GM18511 (cell line): ENCODE measurements around the gene DLG1.

Experiments used
- ATAC-seq: cut with Tn5 transposase; IDR thresholded peaks from one replicate; pipeline ENCODE4 v1.9.1; 2021; ENCODE audit warnings: mild to moderate bottlenecking, moderate library complexity; ENCODE audit not compliant: unreplicated experiment

DLG1 gene

GRCh38 chr3:197320582-197320981 is 22.2 kb upstream of the DLG1 start:
- ATAC-seq, result no peak

GRCh38 chr3:197317250-197317963 is 19.0 kb upstream of the DLG1 start:
- no peak for ATAC-seq

GRCh38 chr3:197312431-197312830 is 14.0 kb upstream of the DLG1 start:
- ATAC-seq, result no peak

- ATAC-seq, result no peak
These were observed 13.2 kb upstream of the DLG1 start for GRCh38 chr3:197311591-197311990.

GRCh38 chr3:197309528-197310361 is 11.3 kb upstream of the DLG1 start:
- no peak for ATAC-seq

- ATAC-seq, result no peak
These were observed 10.2 kb upstream of the DLG1 start for GRCh38 chr3:197308591-197308990.

- no peak for ATAC-seq
These were observed 8.1 kb upstream of the DLG1 start for GRCh38 chr3:197306374-197307086.

GRCh38 chr3:197305854-197306253 is 7.4 kb upstream of the DLG1 start:
- peak; percentile 88 for ATAC-seq

- ATAC-seq, result no peak
These were observed 5.0 kb upstream of the DLG1 start for GRCh38 chr3:197303452-197303851.

- ATAC-seq, result no peak
These were observed 4.4 kb upstream of the DLG1 start for GRCh38 chr3:197302696-197303341.

GRCh38 chr3:197302033-197302432 is 3.6 kb upstream of the DLG1 start:
- ATAC-seq, result no peak

GRCh38 chr3:197300361-197300760 is 1.9 kb upstream of the DLG1 start:
- ATAC-seq, result no peak

GRCh38 chr3:197298945-197299854 is 788 bp upstream of the DLG1 start:
- ATAC-seq, result peak; percentile 33

- peak; percentile 82 for ATAC-seq
These were observed 704 bp downstream of the DLG1 start for GRCh38 chr3:197297476-197298340.

GRCh38 chr3:197297002-197297401 is 1.4 kb downstream of the DLG1 start:
- no peak for ATAC-seq

GRCh38 chr3:197296545-197296944 is 1.9 kb downstream of the DLG1 start:
- ATAC-seq, result no peak

- no peak for ATAC-seq
These were observed 2.5 kb downstream of the DLG1 start for GRCh38 chr3:197295871-197296270.

- no peak for ATAC-seq
These were observed 4.7 kb downstream of the DLG1 start for GRCh38 chr3:197293605-197294237.

GRCh38 chr3:197292648-197293047 is 5.8 kb downstream of the DLG1 start:
- no peak for ATAC-seq
